NK-92 treated with Interleukin-12 subunit alpha and Interleukin-12 subunit beta, amount 100 ng/mL, for 24 hours (cell line): ENCODE measurements around the gene ZNF780A.
A peak's percentile ranks its signal among the peaks of the same experiment; 100 is the strongest.
"Not testable (repeated sequence)": the region's sequence is repeated elsewhere in the genome, so short reads cannot be mapped to it uniquely, and the experiment has no call there.

Experiments used
- DNase-seq: peaks from one replicate; lab custom pipeline; 2025; lab: John Stamatoyannopoulos, UW

The ZNF780A gene

GRCh38 chr19:40084948-40085347 lies 5.8 kb downstream of the ZNF780A start:
- DNase-seq, result no peak

- no peak for DNase-seq
Observed at GRCh38 chr19:40081411-40081810, 9.3 kb downstream of the ZNF780A start.

GRCh38 chr19:40080289-40080688 lies 10.5 kb downstream of the ZNF780A start:
- DNase-seq, result no peak

- no peak for DNase-seq
Observed at GRCh38 chr19:40078377-40078776, 12.4 kb downstream of the ZNF780A start.

GRCh38 chr19:40070058-40070457 lies 20.7 kb downstream of the ZNF780A start:
- no peak for DNase-seq

GRCh38 chr19:40059624-40060023 lies 31.1 kb downstream of the ZNF780A start:
- no peak for DNase-seq

GRCh38 chr19:40057166-40057565 lies 33.6 kb downstream of the ZNF780A start:
- DNase-seq, result no peak

GRCh38 chr19:40056505-40056904 lies 34.2 kb downstream of the ZNF780A start:
- DNase-seq, result no peak

- DNase-seq, result peak; percentile 45
Observed at GRCh38 chr19:40055832-40056504, 34.8 kb downstream of the ZNF780A start, which contains the start of gene ZNF780B. TSS of gene ZNF780B (minus strand) at chr19:40056231. CDS start at chr19:40050332, 5,899 bp downstream.

GRCh38 chr19:40055049-40055448 lies 35.7 kb downstream of the ZNF780A start:
- no peak for DNase-seq

GRCh38 chr19:40054632-40055031 lies 36.1 kb downstream of the ZNF780A start:
- DNase-seq, result no peak

GRCh38 chr19:40053491-40053890 lies 37.3 kb downstream of the ZNF780A start:
- no peak for DNase-seq

GRCh38 chr19:40041718-40042117 lies 49.0 kb downstream of the ZNF780A start:
- not testable (repeated sequence) for DNase-seq

GRCh38 chr19:40038047-40038446 lies 52.7 kb downstream of the ZNF780A start:
- not testable (repeated sequence) for DNase-seq

- no peak for DNase-seq
Observed at GRCh38 chr19:40035996-40036395, 54.7 kb downstream of the ZNF780A start.

- DNase-seq, result no peak
Observed at GRCh38 chr19:40033989-40034560, 56.7 kb downstream of the ZNF780A start.

- no peak for DNase-seq
Observed at GRCh38 chr19:40026597-40026970, 64.2 kb downstream of the ZNF780A start.

GRCh38 chr19:40025938-40026596 lies 64.7 kb downstream of the ZNF780A start:
- no peak for DNase-seq

GRCh38 chr19:40023969-40024368 lies 66.8 kb downstream of the ZNF780A start:
- no peak for DNase-seq
